NCI-H1436 treated with DMSO at 0.1 percent for 48 hours (cell line): ENCODE data around the gene SLC45A1.

Source experiments
- DNase-seq: peaks from one replicate; lab custom pipeline; 2025; lab: John Stamatoyannopoulos, UW

SLC45A1 gene

DNA sequence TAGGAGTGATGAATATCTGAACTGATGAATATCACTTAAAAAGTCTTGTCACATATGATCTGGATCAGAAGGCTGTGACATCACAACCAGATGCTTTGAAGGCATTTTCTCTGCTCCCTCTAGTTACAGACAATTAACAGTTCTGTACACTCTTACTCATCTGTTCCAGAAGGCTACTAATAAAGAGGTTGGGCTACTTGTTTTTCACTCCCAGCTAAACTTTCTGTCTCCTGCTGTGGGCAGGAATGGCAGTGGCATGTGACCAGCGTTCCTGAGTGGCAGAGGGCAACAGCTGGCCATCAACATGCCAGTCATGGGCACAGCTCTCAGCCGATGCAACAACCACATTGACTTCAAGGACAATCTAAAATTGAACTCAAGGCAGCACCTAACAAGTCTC, 66.7 kb downstream of the SLC45A1 start:
- no peak for DNase-seq

DNA sequence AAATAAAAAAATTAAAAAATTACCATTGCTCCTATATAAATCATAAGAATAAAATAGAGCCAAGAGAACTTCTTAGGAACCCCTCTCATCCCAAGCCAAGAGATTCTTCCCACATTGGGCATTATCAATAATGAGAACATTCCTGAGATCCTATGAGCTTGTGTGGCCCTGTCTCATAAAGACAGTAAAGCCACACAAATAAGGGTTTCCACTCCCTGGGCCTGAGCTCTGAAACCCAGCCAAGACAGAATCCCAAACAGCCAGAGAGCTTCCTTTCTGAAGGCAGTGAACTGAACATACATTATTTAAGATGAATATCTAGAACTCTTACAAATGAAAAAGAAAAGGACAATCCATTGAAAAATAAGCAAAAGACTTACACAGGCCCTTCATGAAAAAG, 68.3 kb downstream of the SLC45A1 start:
- DNase-seq = no peak

DNA sequence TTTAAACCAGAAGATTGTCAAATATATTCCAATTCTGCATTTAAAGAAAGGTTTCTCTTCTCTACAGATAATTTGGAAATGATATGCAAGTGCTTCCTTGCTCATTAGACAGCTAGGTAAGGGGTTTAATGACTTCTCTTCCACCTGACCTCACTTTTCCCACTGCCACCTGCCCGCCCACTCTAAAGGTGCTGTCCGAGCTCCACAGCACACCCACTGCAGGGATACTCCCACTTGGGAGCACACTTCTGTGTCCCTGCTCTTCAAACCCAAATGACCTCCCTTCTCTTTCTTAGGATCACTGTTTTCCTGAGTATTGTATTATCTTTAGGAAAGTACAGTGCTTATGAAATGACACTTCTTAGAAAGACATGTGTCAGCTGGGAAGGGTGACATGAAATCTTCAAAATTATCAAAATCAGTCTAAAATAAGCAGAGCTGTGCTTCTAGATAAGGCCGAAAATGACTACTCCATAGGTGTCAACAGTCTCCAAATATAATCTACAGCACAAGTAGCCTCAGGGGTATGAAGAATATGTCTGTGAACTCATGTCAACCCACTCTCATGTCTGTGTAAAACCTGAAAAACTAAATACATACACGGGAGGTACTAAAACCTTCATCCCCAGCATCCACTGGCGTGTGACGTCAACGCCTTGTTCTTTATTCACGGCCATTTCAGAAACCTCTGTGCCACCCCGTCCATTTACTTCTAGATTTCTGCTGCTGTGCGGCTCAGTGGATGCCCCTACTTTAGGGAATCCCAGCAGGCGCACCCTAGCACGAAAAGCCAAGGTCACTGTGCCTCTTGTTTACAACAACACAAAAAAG, 71.0 kb downstream of the SLC45A1 start:
- no peak for DNase-seq

DNA sequence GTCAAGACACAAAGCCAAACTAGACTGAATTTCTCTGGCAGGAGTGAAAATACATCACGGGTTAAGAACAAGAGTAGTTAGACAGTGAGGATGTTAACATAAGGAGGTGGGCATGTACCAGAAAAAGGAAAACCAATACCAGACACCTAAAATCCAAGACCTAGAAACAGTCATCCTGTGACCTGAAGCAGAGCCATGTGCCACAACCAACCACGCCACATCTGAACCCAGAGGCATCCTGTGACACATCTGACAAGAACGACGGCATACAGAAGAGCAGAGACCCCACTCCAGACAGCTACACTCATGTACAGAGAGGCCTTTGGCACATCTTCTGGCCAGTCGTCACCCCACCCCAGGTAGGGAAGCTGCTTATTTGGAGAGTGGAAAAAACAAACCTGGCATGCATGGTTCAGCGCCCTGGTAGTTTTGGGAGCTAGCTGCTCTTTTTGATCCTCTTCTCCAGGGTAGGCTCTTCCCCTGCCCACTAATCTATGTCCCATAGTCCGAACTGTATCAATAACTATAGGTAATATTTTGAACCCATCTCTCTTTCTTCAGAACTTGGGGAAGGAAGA, 72.1 kb downstream of the SLC45A1 start:
- DNase-seq = no peak

DNA sequence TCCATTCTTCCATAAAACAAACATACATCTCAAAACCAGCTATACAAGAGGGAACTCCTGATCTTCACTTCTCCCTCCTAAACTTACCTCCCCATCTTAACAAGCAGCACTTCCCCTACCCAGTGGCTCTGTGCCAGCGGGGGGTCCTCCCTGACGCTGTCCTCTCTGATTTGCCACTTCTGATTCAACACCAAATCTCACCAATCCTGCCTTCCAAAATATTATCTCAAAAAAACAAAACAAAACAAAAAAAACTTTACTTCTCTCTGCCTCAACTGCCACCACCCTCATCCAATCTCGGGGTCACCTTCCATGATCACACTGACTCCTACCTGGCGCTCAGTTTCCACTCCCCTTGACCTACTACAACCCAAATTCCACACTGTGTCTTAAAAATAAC, 72.8 kb downstream of the SLC45A1 start:
- no peak for DNase-seq

DNA sequence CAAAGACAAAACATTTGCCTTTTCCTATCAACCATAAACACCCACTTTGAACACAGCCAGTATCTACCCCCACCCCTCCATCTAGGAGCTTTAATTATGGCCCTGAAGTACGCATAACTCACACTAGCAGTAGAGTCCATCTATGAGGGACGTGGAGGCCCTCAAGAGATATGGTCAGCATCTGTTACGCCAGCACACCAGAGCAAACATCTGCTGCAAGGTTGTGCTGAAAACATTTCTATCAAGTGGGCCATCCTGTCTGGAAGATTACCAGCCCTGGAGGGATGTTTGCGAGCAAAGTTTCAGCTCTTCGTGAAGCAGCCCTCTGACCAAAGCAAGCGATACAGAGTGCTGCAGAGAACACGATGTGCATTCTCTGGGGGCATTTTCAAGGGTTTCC, 74.6 kb downstream of the SLC45A1 start:
- DNase-seq = no peak
